Measurements from ENCODE around the gene FNIP2.

- no peak for TF ChIP-seq CTCF (IDR thresholded peaks at IDR 0.05; ENCODE audit: low read depth, low read length, missing input control)
- no peak for TF ChIP-seq ZBTB33 (IDR thresholded peaks at IDR 0.05)
- TF ChIP-seq SP1 (IDR thresholded peaks at IDR 0.05): peak; percentile 49
- TF ChIP-seq JUND (IDR thresholded peaks at IDR 0.05): no peak
- no peak for TF ChIP-seq YY1 (IDR thresholded peaks at IDR 0.05)
- no peak for TF ChIP-seq TAF1 (conservative IDR thresholded peaks at IDR 0.05)
- TF ChIP-seq REST (IDR thresholded peaks at IDR 0.05): no peak
- no peak for TF ChIP-seq MAX (IDR thresholded peaks at IDR 0.05)
- peak in 1 of 2 donors; percentile 33 for TF ChIP-seq RAD21 (IDR thresholded peaks at IDR 0.05)
Observed at GRCh38 chr4:158891256-158891655, 122.4 kb downstream of the FNIP2 start.

Data from liver (tissue), 3 donors.